ENCODE results near the gene NEU2. TPM values are rescaled to one million over a fixed set of nuclear protein-coding genes. Genes with fewer than 3 reads are reported as not detected.
"Not testable (repeated sequence)": the region's sequence is repeated elsewhere in the genome, so short reads cannot be mapped to it uniquely, and the experiment has no call there.

The NEU2 gene
- polyA plus RNA-seq, 12 donors = not detected

GRCh38 chr2:233034091-233034882 is 1.8 kb downstream of the NEU2 start:
- DNase-seq = no peak

DNA sequence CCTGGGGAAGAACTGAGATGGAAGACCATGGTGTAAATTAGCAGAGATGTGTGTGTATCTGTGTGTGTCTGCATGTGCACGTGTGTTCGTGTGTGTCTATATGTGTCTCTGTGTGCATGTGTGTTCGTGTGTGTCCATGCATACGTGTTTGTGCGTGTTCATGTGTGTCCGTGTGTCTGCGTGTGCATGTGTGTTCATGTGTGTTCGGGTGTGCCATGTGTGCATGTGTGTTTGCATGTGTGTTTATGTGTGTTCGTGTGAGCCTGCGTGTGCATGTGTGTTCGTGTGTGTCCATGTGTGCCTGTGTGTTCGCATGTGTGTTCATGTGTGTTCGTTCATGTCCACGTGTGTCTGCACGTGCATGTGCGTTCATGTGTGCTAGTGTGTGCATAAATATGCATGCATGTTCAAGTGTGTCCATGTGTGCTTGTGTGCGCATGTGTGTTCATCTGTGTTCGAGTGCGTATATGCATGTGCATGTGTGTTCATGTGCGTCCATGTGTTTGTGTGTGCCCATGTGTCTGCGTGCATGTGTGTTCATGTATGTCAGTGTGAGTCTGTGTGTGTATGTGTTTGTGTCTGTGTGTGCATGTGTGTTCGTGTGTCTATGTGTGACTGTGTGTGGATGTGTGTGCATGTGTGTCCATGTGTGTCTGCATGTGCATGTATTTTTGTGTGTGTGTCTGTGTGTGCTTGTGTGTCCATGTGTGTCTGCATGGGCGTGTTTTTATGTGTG is 3.1 kb downstream of the NEU2 start:
- DNase-seq = no peak

- no peak for DNase-seq
Observed at GRCh38 chr2:233036162-233036838, 3.8 kb downstream of the NEU2 start.

DNA sequence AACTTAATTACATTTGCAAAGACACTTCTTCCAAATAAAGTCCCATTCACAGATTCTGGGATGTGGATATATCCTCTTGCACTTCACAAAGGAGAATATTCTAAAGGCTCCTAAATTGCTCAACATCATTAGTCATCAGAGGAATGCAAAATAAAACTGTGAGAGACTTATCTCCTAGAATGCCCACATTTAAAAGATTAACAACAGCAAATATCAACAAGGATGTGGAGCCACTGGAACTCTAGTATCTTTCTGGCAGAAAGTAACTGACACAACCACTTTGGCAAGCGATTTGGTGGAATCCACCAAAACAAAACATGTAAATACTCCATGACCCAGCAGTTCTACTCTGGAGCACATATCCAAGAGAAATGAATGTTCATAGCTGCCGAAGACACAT is 4.6 kb downstream of the NEU2 start:
- no peak for DNase-seq

GRCh38 chr2:233039212-233039845 is 6.9 kb downstream of the NEU2 start:
- no peak for DNase-seq

GRCh38 chr2:233039846-233040530 is 7.5 kb downstream of the NEU2 start:
- no peak for DNase-seq

DNA sequence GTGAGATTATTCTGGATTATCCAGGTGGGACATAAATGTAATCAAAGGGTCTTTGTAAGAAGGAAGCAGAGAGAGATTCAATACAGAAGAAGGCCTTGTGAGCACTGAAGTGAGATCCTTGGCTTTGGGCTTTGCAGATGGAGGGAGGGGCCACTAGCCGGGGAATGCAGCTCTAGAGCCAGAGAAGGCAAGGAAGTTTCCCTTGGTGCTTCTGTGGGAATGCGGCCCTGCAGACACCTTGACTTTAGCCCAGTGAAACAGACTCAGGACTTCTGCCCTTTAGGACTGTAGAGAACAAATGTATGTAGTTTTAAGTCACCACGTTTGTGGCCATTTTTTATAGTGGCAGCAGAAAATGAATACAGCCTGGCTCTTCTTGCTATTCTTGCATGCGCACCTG is 8.1 kb downstream of the NEU2 start:
- no peak for DNase-seq

DNA sequence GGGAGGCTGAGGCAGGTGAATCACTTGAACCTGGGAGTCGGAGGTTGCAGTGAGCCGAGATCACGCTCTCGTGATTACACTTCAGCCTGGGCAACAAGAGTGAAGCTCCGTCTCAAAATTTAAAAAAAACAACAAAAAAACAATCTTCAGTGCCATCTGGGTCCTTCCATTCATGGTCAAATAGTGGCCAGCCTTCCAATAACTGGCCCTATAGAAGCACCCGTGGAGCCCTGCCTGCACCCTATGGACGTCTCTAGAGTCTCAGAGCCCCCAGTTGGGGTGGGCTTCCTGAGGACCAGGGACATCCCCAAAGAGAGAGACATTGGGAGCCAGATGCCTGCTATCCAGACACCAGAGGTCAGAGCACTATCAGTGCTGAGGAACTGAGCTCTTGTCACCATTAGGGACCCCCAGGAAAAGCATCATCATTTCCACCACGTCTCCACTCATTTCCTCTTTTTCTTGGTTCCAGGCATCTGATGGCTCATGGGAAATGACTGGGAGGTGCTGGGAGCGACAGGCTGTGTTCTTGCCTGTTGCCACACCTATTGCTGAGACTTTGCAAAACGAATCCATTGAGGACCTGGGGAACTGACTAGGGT is 9.4 kb downstream of the NEU2 start:
- no peak for DNase-seq

DNA sequence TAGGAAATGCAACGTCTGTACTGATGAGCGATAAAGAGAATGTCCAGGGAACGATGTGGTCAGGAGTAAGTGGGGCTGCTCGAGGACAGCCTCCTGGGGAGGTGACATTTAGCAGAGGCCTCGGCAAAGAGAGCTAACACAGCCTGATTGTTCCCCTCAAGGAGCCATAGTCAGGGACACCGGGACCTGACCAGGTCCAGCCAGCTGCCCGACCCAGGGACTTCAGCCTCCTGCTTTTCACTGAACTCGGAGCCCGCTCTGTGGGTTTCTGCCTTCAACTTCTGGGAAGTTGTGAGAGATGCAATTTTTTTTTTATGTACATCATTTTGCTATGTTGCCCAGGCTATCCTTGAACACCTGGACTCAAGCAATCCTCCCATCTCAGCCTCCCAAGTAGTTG is 10.1 kb downstream of the NEU2 start:
- DNase-seq = no peak

GRCh38 chr2:233044974-233045605 is 12.6 kb downstream of the NEU2 start:
- no peak for DNase-seq

- DNase-seq = no peak
Observed at GRCh38 chr2:233047206-233047605, 14.7 kb downstream of the NEU2 start.

DNA sequence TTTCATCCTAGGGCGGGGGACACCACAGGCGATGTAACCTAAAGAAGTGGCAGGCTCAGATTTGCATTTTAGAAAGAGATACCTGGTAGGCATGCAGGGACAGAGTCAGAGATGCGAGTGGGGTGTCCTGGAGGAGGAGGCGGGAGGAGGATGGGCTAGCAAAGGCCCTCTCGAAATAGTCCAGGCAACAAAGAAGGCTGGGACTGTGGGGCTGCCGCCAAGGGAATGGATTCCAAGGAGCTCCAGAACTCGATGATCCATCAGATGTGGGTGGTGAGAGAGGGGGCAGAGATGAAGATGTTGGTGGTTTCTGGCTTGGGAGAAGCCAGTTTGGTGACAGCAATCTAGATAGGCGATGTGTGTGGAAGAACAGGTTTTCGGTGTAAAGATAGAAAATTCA is 15.2 kb downstream of the NEU2 start:
- no peak for DNase-seq

DNA sequence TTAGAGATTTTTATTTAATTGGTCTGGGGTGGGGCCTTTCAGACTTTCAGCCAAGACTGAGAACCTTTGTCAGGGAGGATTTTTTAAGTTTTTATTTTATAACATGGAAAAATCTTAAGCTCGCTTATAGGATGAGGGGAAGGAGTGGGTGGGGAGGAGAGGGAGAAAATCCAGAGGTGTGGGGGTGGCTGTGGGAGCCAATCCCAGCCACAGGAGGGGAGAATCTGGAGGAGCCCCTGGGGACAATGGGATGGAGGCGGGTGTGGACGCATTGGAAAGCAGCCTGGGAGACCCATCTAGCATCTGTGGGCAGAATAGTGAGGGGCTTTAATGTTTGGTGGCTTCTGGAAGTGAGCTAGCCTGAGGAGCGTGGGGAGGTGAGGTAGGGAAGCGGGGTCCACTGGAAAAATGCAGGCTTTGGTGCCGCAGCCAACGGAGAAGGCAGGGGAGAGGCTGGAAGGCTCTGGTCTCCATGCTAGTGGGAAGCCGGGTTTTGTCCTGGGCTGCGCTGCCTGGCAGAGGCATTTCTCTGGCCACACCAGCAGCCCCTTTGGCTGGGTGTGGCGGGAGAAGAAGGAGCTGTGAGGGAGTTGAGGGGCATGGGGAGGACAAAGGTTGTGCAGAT is 16.2 kb downstream of the NEU2 start:
- DNase-seq = no peak

GRCh38 chr2:233049194-233049761 is 16.8 kb downstream of the NEU2 start:
- DNase-seq = no peak

DNA sequence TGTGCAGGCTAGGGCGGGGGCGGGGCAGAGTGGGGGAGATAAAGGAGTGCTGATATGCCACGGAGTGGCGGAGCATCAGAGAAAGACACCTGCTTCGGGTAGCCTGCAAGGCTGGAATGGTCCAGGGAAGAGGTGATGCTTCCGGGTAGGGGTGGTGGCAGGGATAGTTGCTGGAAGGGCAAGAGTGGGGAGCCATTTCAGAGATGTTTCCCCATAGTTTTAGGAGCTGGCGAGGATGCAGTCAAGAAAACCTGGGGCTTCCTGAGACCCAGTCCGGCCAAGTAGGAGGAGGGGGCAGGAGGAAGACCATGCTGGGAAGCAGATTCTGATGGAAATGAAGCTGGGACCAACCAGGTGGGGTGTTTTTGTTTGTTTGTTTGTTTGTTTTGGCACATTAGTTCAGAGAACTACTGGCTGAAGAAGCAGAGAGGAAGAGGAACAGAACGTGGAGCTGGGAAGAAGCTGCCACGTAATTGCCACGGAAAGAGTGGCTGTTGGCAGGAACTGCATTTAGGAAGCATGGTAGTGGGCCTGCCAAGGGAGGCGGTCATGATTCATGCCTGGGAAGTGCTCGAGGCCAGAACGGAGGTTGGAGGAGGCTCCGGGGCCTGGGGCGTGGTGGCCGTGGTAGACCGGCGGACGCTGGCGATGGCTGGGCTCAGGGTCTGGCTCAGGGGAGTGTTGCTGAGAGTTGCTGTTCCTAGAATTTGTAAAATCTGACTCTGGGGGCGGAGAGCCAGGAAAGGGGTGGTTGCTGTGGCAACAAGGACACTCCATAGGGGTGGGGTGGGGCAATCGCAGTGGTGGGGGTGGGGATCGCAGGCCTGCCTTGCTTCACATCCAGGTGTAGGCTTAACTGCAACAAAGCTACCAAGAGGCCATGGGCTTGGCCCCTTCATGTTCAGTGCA is 19.0 kb downstream of the NEU2 start:
- no peak for DNase-seq

DNA sequence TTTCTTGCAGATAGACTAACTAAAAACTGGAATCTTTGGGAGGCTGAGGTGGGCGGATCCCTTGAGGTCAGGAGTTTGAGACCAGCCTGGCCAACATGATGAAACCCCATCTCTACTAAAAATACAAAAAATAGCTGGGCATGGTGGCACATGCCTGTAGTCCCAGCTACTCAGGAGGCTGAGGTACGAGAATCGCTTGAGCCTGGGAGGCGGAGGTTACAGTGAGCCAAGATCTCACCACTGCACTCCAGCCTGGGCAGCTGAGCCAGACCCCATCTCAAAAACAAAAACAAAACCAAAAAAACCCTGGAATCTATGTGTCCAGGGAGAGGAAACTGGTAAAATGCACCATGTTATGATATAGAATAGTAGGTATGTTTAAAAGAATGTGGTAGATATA is 20.0 kb downstream of the NEU2 start:
- not testable (repeated sequence) for DNase-seq

GRCh38 chr2:233053928-233054784 is 21.7 kb downstream of the NEU2 start:
- DNase-seq = no peak

- no peak for DNase-seq
Observed at GRCh38 chr2:233055362-233055761, 22.9 kb downstream of the NEU2 start.
